NCI-H748 treated with DMSO at 0.1 percent for 48 hours (cell line): ENCODE results near the gene DBN1.

Experiments
- DNase-seq: peaks from one replicate; lab custom pipeline; 2025; lab: John Stamatoyannopoulos, UW

The DBN1 gene

DNA sequence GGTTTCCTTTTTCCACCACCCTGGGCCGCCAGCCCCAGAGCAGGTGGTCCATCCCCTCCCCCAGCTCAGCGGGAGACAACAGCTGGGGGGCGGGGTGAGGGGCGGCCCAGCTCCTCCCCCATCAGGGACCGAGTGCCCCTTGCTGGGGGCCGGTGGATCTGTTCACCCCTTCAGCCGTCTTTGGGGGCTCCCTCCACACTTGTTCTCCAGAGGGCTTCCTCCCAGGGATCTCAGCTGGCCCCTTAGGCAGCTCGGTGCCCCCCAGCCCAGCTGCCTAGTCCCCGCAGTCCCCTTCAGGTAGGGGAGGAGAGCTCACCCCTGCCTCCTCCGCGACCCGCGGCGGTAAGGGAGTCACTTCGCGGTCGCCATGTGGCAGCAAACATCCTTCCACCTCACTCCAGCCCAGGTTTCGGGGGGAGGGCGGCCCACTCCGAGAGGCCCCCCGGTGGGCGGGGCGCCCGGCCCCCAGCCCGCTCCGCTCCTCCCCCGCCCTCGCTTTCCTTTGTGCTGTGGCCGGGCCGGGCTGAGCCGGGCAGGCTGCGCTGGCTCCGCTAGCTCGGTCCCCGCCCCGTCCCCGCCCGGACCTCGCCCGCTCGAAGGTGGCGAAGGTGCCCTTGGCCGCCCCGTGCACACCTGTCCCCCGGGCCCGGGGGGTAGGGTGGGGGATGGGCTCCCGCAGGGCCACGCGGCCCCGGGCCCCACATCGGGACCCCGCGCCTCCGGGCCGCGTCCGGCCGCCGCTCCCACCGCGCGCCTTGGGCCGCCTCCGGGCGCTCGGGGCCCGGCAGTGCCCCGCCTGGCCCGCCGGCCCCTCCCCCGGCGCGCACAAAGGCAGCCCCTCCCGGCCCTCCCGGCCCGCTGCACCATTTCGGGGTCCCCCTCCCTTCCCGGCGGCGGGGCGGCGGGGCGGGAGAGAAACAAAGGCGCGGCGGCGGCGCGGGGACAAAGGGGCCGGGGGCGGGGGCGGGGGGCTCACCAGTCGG lies 683 bp downstream of the DBN1 start:
- no peak for DNase-seq

DNA sequence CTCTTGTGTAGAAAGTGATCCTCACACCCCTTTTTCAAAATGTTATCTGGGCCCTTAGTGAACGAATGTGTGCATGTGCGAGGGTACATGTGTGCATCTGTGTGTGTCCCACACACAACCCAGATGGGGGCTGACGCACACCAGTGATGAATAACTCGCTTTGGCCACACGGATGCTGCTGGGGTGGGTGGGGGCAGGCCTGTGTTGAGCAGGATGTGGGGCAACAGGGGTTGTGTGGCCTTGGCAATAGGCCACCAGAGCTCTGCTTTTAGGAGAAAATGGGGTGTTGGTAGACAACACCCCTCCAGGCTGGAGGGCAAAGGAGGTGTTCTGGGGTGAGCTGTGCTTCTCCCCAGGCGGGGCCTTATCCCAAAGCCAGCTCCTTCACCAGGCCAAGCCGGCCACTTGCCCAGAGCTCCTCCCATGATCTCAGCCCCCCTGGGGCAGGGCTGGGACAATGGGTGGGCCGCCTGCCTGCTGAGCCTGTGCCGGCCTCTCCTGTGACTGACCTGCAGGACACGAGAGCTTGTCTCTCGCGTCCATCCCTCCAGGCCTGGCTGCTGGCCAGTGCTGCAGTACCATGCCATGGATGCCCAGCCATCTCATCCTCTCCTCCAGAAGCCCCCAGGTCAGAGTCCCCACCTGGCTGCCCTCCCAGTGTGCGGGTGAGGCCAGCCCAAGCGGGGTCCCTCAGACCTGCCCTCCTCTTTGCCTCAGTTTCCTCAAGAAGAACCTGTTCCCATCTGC lies 1.7 kb downstream of the DBN1 start:
- no peak for DNase-seq

GRCh38 chr5:177470759-177471536 lies 2.5 kb downstream of the DBN1 start:
- no peak for DNase-seq

DNA sequence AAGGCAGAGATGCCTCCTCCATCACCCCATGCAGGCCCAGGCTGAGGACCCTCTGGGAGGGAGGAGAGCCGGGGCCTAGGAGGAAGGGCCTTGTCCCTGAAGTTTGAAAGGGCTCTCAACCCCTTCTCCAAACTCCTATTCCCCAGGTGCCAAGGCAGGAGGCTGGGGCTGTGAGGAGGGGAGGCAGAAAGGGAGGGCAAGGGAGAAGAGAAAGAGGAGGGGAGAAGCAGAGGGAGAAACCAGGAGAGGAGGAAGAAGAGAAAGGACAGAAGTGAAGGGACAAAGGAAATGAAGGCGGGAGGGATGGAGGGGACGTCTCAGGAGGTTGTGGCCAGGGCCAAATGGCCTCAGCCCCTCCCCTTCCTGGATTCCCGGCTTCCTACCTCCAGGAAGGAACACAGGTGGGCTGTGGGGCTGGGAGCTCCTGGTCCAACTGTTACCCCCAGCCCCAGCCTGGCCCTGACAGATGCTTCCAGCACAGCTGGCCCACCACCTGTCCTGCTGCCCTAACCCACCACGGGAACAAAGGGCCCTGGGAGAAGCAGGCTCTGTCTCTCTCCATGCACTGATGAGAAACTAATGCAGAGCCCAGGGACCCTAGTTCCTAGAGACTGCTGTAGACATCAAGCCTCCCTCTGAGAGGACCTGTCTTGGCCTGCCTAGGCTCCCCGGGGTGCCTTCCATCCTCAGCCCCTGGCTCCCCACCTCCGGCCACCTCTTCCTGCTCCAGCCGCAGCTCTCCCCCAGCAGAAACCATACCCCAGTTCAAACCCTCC lies 3.5 kb downstream of the DBN1 start:
- DNase-seq: no peak

- peak; percentile 20 for DNase-seq
Observed at GRCh38 chr5:177468685-177469628, 4.5 kb downstream of the DBN1 start.

DNA sequence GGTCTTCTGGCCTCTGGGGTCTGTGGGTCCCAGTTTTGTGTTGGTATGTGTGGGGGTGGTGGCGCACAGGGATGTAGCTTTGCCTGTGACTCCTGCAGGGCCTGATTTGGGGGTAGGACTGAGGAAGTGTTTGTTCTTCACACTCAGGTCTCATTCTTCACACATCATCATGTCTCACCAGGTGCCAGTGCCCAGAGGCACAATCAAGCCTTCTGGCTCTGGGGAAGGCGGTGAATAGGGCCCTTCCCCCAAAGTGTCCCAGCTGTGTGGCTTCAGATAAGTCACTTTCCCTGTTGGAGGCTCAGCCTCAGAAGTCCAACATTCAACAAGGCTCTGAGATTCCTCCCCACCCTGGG lies 5.1 kb downstream of the DBN1 start:
- DNase-seq: no peak

GRCh38 chr5:177467436-177467835 lies 6.0 kb downstream of the DBN1 start:
- DNase-seq: no peak

- no peak for DNase-seq
Observed at GRCh38 chr5:177466861-177467260, 6.6 kb downstream of the DBN1 start.

DNA sequence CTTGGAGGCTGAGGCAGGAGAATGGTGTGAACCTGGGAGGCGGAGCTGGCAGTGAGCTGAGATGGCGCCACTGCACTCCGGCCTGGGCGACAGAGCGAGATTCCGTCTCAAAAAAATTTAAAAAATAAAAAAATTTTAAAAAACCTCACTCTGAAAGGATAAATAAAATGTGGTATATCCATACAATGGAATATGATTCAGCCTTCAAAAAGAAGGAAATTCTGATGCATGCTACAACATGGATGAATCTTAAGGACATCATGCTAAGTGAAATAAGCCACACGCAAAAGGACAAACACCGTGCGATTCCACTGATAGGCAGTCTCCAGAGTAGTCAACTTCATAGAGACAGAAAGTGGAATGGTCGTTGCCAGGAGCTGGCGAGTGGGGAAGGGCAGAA lies 8.4 kb downstream of the DBN1 start:
- no peak for DNase-seq

- no peak for DNase-seq
Observed at GRCh38 chr5:177462021-177462670, 11.3 kb downstream of the DBN1 start.

GRCh38 chr5:177459819-177460628 lies 13.4 kb downstream of the DBN1 start:
- DNase-seq: no peak

DNA sequence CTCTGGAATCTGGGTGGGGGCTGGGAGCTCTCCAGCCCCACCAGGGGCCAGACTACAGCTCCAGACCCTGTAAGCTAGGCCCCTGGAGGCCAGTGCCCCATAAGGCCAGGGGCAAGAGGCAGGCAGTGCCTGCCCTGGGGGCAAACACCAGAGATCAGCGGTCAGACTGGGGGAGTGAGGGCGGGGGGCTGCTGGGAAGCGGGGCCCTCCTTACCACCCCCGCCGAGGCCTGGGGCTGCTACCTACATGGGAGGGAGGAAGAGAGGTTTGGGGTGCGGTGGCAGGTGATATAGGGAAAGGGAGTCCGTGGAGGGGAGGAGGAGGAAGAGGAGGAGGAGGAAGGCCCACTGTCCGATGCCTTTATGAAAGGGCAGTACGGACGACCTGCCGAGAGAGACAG lies 14.1 kb downstream of the DBN1 start:
- no peak for DNase-seq

DNA sequence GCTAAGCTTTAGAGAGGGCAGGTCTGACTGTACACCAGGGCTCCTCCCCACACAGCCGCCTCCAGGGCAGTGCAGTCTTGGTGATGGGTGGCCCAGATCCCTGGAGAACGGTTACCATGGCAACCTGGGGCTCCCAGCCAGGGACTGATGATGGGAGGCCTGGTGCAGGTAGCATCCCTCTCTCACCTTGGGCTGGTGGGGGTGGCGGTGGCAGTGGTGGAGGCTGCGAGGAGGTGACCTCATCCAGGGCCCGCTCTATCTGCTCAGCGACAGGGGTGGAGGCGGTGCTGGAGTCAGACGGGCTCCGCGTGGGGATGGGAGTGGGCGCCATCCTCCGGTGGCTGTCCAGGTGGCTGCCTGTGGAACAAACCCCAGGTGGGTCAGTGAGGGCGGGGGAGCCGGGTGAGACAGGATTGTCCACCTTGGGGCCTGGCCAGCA lies 14.5 kb downstream of the DBN1 start:
- no peak for DNase-seq

GRCh38 chr5:177457852-177458681 lies 15.4 kb downstream of the DBN1 start:
- no peak for DNase-seq

DNA sequence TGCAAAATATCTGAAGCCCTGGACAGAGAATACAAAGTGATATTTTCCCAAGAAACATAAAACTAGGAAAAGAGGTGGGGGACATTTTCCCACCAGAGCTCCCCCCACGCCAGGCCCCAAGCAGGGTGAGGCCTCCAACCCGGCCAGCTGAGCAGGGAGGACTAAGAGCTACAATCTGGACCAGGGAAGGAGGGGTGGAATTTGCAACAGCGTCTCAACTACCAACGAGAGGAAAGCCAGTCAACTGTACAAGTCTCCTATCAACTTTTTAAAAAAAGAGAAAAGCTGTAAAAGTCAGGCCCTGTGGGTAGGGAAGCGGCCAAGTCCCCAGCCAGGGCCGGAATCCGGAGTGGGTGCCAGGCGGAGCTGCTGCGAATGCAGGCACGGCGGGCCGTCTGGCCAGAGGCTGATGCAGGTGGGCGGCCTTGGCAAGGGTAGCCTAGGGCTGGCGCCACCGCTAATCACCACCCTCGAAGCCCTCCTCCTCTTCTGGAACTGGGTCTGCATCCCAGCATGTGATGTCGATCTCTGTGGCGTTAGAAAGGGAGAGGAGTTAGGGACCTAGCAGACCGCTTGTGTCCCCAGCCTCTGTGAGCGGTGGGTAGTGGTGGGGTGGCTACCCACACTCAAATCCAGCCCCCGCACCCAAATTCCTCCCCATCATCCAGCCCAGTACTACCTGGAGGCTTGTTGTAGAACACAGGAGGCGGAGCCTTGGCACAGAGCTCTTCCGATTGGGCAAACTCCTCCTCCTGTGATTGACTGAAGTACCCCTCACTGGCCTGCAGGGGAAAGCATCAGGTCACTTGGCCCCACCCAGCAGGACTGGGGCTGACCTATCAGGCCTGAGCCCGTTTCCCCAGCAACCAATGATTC lies 16.2 kb downstream of the DBN1 start:
- DNase-seq: peak; percentile 89

DNA sequence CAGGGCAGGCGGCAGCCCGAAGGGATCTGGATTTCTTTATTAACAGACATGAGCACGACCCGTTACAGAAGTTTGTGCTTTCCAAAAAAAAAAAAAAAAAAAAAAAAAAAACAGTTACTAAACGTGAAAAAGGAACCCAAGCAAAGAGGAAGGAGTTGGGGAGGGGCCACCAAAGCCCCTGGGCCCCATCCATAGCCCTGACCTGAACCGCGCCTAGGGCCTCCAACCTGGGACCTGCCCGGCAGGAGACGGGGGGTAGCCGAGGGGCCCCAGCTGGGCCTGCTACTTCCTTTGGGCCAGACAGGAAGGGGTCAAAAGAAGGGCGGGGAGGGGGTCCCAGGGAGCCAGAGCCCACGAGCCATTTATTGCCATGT lies 16.9 kb downstream of the DBN1 start:
- no peak for DNase-seq
